Measurements from ENCODE around the gene PRRG3. TPM values are rescaled to one million over a fixed set of nuclear protein-coding genes. Genes with fewer than 3 reads are reported as not detected.

Gene PRRG3
- total and polyA plus RNA-seq, 9 of the 15 experiments (the other 6 are each of a cell fraction or from before 2014, with no cell fraction given): not detected

DNA sequence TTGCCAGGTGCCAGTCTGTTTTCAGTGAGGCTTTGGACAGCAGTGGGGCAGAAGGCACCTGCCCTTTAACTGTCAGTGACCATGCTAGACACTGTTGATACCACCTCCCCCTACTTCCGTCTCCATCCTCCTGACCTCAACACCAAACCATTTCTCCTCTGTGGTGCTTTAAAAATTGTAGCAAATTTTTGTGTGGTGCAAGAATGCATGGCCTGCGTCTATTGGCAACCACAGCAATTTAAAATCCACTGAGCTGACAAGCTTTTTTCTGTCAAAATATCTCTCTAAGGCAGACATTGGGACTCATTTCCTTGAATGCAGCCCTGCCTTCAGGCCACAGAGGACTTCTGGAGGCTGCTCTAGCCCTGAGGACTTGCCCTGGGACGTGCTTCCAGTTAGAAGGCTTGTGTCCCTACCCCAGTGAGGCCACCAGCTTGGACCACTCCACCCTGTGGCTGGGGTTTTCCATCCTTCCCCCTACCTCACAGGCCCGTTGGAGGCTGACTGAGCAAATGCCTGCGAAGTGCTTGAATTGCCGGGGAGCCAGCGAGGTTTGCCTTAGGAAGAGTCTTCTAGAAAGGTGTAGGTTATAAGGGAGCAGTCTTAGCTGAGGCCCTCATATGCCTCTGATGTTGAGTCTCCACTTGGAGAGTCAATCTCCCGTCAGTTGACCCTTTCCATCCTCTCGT lies 6.9 kb downstream of the PRRG3 start (continued):
- TF ChIP-seq ZNF41 (CRISPR knock-in tag; conservative IDR thresholded peaks at IDR 0.05): no peak
- TF ChIP-seq ZNF740 (CRISPR knock-in tag; IDR thresholded peaks at IDR 0.05): no peak
- no peak for TF ChIP-seq ZNF740 (tag; IDR thresholded peaks at IDR 0.05)

- ATAC-seq (no peak), FAIRE-seq (no peak), DNase-seq (ENCODE audit: extremely low read depth in 1 of 4, low spot score in 3 of 4) (no peak)
- POLR2A ChIA-PET: no interaction called here
- no peaks in the 10 kb centered on the region for H4K20me1 ChIP-seq (replicated peaks; ENCODE audit: control insufficient read depth, insufficient read depth, low read length)
- no peaks in the 10 kb centered on the region for H3K79me2 ChIP-seq (ENCODE audit: control insufficient read depth, insufficient read depth, low read length)
- no peaks in the 10 kb centered on the region for H3K36me3 ChIP-seq (ENCODE audit: control insufficient read depth, insufficient read depth, low read length)
- no peaks in the 10 kb centered on the region for H3K4me1 ChIP-seq (replicated peaks in 1 of 2; ENCODE audit: control insufficient read depth in 2 of 2, insufficient read depth in 2 of 2, low read length in 2 of 2)
- H3K9me3 ChIP-seq (replicated peaks; ENCODE audit: control insufficient read depth, insufficient read depth, low read depth, low read length): no peaks in the 10 kb centered on the region
- CTCF ChIA-PET (ENCODE audit: low intra/inter-chr PET ratio): no interaction called here
- H3K4me3 ChIP-seq: no peak overlapping the region
- no peaks in the 10 kb centered on the region for H3K9me1 ChIP-seq (ENCODE audit: control insufficient read depth, insufficient read depth, low read length)
- no peak overlapping the region for H2AFZ ChIP-seq (ENCODE audit: low read depth, low read length)
- no peak overlapping the region for H3K27ac ChIP-seq (ENCODE audit: extremely low read depth, low read depth, low read length)
- no TSS peak for BruUV-seq (replicated peaks)
- H3K4me2 ChIP-seq (ENCODE audit: insufficient read depth, low read length): no peak overlapping the region
- in situ Hi-C loops (cut with MboI) (no loop called here), intact Hi-C loops (cut with micrococcal nuclease) (no loop called here)
- peaks cover 3 to 47% of the 10 kb centered on the region in 2 experiments; a peak in 3 of 5 replicates for H3K27me3 ChIP-seq (ENCODE audit: control insufficient read depth in 2 of 2, insufficient read depth in 2 of 2, low read length in 2 of 2)
- no peak overlapping the region for H3K9ac ChIP-seq (ENCODE audit: insufficient read depth in 1 of 2, low read depth in 2 of 2, low read length in 2 of 2)
- 0% methylated on average over 5 of the region's 7 CpGs for WGBS (ENCODE audit: insufficient coverage, low coverage, missing lambda C conversion rate)
- TF ChIP-seq, protein P1, sequence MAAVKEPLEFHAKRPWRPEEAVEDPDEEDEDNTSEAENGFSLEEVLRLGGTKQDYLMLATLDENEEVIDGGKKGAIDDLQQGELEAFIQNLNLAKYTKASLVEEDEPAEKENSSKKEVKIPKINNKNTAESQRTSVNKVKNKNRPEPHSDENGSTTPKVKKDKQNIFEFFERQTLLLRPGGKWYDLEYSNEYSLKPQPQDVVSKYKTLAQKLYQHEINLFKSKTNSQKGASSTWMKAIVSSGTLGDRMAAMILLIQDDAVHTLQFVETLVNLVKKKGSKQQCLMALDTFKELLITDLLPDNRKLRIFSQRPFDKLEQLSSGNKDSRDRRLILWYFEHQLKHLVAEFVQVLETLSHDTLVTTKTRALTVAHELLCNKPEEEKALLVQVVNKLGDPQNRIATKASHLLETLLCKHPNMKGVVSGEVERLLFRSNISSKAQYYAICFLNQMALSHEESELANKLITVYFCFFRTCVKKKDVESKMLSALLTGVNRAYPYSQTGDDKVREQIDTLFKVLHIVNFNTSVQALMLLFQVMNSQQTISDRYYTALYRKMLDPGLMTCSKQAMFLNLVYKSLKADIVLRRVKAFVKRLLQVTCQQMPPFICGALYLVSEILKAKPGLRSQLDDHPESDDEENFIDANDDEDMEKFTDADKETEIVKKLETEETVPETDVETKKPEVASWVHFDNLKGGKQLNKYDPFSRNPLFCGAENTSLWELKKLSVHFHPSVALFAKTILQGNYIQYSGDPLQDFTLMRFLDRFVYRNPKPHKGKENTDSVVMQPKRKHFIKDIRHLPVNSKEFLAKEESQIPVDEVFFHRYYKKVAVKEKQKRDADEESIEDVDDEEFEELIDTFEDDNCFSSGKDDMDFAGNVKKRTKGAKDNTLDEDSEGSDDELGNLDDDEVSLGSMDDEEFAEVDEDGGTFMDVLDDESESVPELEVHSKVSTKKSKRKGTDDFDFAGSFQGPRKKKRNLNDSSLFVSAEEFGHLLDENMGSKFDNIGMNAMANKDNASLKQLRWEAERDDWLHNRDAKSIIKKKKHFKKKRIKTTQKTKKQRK (IDR thresholded peaks at IDR 0.05; ENCODE audit: borderline replicate concordance, low read depth, low read length): no peak
- no peak for TF ChIP-seq ELF4 (CRISPR knock-in tag; IDR thresholded peaks at IDR 0.05)
- TF ChIP-seq ZFX (CRISPR knock-in tag; IDR thresholded peaks at IDR 0.05): no peak
- TF ChIP-seq RUNX1 (IDR thresholded peaks at IDR 0.05; ENCODE audit: low read depth): no peak
- TF ChIP-seq, protein P2, sequence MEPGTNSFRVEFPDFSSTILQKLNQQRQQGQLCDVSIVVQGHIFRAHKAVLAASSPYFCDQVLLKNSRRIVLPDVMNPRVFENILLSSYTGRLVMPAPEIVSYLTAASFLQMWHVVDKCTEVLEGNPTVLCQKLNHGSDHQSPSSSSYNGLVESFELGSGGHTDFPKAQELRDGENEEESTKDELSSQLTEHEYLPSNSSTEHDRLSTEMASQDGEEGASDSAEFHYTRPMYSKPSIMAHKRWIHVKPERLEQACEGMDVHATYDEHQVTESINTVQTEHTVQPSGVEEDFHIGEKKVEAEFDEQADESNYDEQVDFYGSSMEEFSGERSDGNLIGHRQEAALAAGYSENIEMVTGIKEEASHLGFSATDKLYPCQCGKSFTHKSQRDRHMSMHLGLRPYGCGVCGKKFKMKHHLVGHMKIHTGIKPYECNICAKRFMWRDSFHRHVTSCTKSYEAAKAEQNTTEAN (CRISPR knock-in tag; IDR thresholded peaks at IDR 0.05): no peak
- TF ChIP-seq ZNF644 (tag; IDR thresholded peaks at IDR 0.05; ENCODE audit: low read depth): no peak
- TF ChIP-seq NR1H2 (CRISPR knock-in tag; IDR thresholded peaks at IDR 0.05): no peak
- TF ChIP-seq, protein P3, sequence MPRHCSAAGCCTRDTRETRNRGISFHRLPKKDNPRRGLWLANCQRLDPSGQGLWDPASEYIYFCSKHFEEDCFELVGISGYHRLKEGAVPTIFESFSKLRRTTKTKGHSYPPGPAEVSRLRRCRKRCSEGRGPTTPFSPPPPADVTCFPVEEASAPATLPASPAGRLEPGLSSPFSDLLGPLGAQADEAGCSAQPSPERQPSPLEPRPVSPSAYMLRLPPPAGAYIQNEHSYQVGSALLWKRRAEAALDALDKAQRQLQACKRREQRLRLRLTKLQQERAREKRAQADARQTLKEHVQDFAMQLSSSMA (CRISPR knock-in tag; IDR thresholded peaks at IDR 0.05): no peak
Observed at GRCh38 chrX:151702741-151703340, 7.6 kb downstream of the PRRG3 start.

All from K562 (cell line).